KBM-7 (cell line): ENCODE data around the gene MKRN2.

Experiments
- DNase-seq: peaks from one replicate; pipeline ENCODE4 v3.0.0-alpha.2; 2015
- in situ Hi-C: fragments of 300-500 bp; cut with MboI; formaldehyde crosslinking; loops from 2 replicates; pipeline ENCODE4 v1.14.3; 2020; ENCODE audit warnings: low sequenced_read_pairs, low pct_unique_long_range_greater_than_20kb, mixed read lengths

MKRN2 gene

GRCh38 chr3:12582730-12583129 lies 25.8 kb downstream of the MKRN2 start:
- no peak for DNase-seq
- in situ Hi-C loops, result no loop called here

DNA sequence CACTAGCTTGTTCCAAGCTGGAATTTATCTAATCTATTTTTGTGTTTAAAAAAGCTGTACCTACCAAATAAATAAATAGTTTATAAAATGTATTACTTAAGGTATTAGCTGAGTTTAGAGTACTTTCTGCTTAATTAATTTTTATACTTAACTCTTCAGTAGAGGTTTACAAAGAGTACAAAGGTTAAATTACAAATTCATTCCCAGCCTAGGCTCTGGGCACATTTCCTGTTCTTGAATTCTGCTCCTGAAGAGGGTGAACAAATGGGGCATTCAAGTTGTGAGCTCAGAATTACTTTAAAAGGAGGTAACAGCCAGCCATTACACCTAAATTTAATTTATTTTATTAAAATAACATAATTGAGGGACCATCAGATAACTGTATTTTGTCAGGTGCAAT lies 26.4 kb downstream of the MKRN2 start:
- DNase-seq, result no peak

GRCh38 chr3:12584083-12584482 lies 27.2 kb downstream of the MKRN2 start:
- in situ Hi-C loops, result no loop called here
- DNase-seq, result no peak

More for the DNA sequence above, 26.4 kb downstream of the MKRN2 start:
- in situ Hi-C loops, result no loop called here

GRCh38 chr3:12585181-12585580 lies 28.3 kb downstream of the MKRN2 start:
- in situ Hi-C loops, result no loop called here
- DNase-seq, result no peak

DNA sequence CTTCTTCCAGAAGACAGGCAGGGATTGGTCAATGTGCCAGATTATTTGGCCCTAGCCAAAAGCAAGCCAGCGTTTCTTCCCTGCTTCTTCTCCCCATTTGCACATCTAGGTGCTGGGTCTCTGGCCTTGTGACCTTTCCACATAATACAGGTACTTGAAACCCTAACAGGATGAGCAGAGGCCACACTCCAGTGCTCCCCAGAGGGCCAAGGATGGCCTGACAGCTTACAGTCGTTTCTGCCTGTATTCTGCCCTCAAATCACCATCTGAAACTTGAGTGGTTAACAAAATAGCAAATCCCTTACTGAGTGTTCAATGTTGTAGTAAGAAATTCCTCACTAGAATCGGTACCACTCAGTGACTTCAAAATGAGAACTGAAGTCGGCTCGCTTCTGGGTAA lies 29.1 kb downstream of the MKRN2 start:
- DNase-seq, result no peak
- in situ Hi-C loops, result no loop called here

DNA sequence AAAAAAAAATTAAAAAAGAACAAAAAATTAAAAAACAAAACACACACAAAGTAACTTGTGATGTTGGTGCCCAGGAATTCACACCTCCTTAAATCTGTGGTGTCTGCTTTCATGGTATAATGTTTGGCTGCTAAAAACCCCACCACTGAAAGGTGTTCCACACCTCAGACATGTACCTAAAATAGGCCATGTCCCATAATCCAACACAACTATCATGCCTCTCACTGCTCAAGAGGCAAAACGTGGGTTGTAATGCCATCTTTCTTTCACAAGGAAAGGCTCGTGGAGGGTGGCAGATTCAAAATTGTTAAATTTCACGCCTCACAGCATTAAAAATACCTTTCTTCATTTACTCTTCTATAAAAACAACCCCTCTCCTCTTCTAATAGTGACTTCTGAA lies 29.5 kb downstream of the MKRN2 start:
- no peak for DNase-seq
- in situ Hi-C loops, result no loop called here

DNA sequence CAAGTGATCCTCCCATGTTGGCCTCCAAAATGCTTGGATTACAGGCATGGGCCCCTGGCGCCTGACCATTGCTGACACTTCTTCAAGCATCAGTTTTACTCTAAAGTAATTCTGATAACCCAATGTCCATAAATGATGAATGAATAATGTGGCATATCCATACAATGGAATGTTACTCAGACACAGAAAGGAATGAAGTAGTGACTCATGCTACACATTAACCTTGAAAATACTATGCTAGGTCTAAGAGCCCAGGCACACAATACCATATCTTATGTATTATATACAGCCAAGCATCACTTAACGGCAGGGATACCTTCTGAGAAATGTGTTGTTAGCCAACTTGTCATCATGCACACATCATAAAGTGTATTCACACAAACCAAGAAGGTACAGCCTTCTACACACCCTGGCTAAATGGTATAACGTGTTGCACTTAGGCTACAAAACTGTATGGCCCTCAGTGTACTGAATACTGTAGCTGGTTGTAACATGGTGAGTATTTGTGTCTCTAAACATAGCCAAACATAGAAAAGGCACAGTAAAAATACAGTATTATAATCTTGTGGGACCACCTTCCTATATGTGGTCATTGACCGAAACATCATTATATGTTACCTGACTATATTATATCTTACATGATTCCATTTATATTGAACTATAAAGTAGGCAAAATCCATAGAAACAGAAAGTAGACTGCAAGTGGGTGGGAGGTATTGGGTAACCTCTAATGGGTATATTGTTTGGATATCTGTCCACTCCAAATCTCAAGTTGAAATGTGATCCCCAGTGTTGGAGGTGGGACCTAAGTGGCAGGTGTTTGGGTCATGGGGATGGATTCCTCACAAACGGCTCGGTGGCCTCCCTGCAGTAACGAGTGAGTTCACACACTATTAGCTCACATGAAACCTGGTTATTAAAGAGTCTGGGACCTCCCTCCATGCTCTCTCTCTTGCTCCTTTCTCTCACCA lies 31.4 kb downstream of the MKRN2 start:
- DNase-seq, result no peak
- in situ Hi-C loops, result no loop called here

- peak; percentile 42 for DNase-seq
- in situ Hi-C loops, result no loop called here
Measured at GRCh38 chr3:12590096-12590495, 33.2 kb downstream of the MKRN2 start.

- no peak for DNase-seq
- in situ Hi-C loops, result no loop called here
Measured at GRCh38 chr3:12591456-12591855, 34.6 kb downstream of the MKRN2 start.

- no peak for DNase-seq
- in situ Hi-C loops, result no loop called here
Measured at GRCh38 chr3:12591997-12592715, 35.3 kb downstream of the MKRN2 start.

DNA sequence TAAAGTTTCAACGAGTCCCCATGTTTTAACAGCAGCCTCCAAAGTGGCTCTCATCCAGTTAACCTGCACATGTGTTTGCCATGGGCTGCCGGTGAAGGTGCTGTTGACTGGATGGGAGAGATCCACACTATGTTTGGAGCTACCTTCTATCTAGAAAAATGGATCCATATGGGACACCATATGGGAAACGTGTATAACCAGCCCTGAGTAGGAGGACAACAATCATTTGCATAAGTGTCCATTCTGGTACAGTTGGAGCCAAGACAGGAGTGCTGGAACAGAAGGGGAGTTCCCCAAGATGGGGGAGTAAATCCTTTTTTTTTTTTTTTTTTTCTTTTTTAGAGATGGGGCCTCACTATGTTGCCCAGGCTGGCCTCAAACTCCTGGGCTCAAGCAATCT lies 36.6 kb downstream of the MKRN2 start:
- in situ Hi-C loops, result no loop called here
- no peak for DNase-seq

DNA sequence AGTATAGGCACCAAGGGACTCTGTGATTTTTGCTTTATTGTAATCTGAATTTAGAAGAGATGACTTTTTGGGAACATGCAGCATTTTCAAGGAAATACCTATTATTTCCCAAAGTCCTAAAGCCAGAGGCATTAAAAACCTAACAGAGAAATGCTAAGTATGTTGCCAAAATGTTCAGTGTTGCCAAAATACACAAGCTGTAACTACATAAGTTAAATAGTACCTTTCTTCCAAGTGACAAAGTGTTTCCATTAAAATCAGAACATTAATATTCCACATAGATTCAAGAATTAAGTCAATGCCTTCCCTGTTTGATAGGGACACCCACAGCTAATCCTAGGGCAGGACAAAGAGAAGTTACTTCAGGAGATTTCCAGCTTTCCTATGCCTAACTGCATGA lies 42.0 kb downstream of the MKRN2 start:
- in situ Hi-C loops, result no loop called here
- no peak for DNase-seq

DNA sequence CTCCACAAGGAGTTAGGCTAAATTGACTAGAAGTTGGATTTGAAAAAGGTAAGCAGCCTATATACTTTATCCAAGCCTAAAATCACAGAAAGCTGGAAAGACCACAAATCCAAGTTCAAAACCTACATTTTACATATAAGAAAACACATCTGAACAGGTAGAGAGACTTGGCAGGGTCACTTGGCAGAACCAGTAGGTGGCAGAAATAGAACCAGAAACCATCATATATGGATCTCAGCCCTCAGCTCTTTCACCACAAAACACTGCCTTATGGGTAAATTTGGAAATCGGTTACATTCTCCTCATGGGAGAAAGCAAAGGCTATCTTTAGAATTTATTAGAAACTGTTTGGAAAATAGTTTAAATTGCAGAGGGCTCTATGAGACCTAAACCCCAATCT lies 44.2 kb downstream of the MKRN2 start:
- DNase-seq, result no peak
- in situ Hi-C loops, result no loop called here

DNA sequence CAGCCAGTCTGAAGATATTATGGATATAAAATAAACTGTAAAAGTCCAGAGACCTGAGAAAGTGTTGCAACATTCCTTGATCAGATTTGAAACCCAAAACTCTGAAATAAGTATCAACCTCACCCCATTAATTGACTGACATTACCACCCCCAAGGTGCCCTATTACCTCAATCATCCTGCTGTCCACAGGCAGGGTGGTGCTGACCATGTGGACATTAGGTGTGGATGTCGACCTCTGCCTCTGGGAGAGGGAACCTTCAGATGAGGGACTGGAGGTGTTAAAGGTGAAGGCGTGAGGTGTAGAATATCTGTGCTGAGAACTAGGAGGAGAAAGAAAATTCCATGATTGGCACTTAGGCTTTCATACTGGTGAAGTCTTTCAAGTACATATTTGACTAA lies 47.1 kb downstream of the MKRN2 start:
- DNase-seq, result no peak
- in situ Hi-C loops, result no loop called here

DNA sequence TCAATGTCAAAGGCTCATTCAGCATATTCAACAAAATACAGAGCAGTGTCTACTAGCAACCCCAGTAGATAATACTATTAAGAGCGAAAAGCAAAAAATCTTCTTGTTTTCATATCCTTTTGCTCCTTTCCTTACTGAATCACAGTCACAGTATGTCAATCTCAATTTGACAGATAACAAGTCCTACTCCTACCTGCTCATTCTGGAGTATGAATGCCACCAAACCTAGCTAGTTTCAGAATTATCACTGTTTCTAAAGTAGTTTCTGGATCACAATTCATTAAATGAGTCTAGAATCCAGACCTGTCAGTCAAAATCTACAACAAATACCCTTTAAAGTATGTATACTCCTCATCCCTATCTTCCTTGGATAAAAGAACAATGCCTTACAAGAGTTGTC lies 51.5 kb downstream of the MKRN2 start:
- DNase-seq, result no peak
- in situ Hi-C loops, result no loop called here

DNA sequence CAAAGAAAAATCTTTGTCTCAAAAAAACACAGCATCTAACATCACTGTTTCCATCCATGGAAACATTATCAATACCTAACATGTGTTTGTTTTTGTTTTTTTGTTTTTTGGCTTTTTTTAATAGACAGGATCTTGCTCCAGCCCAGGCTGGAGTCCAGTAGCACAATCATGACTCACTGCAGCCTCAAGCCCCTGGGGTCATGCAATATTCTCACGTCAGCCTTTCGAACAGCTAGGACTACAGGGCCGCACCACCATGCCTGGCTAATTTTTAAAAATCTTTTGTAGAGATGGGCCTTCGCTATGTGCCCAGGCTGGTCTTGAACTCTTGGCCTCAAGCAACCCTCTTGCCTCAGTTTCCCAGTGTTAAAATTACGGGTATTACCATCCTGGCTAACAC lies 54.2 kb downstream of the MKRN2 start:
- no peak for DNase-seq
- in situ Hi-C loops, result no loop called here

GRCh38 chr3:12612514-12613226 lies 55.8 kb downstream of the MKRN2 start:
- in situ Hi-C loops, result no loop called here
- no peak for DNase-seq

DNA sequence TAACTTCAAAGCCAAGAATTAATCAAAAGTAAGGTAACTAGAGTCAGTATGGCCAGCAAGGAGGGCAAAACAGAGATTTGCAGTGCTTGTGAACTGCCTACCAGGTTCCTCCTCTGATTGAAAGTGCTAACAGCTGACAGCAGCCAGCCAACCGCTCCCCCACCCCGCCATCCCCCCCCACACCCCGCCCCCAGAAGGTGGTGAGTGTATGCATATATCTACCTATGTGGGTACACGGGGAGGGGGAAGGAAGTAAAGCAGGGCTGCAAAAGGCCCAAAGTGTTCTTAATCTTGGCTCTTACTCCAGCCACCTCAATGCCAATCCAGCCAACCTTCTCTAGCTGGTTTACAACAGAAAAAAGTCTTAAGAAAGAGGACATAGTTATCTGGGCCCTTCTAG lies 56.4 kb downstream of the MKRN2 start:
- in situ Hi-C loops, result no loop called here
- no peak for DNase-seq

- DNase-seq, result no peak
- in situ Hi-C loops, result no loop called here
Measured at GRCh38 chr3:12615266-12615665, 58.4 kb downstream of the MKRN2 start.

DNA sequence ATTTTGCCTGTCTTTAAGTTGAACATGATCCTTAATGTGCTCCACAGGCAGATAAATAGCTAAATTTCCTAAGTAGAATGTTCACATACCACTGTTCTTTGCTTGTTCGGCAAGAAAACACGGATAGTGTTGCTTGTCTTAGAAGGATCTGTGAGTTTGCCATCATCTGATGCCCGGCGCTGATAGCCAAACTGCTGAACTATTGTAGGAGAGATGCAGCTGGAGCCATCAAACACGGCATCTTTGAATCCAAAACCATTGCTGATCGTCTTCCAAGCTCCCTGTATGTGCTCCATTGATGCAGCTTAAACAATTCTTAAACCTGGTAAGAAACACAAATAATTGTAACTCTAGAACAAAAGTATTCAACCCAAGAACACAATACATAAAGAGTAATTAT lies 61.5 kb downstream of the MKRN2 start:
- in situ Hi-C loops, result no loop called here
- DNase-seq, result no peak
